ENCODE results near the gene ATL1. TPM values are rescaled to one million over a fixed set of nuclear protein-coding genes. Genes with fewer than 3 reads are reported as not detected.

The ATL1 gene
- total and polyA plus RNA-seq, 2 of the 13 experiments (the other 11 are each of a cell fraction or from before 2014, with no cell fraction given) = 0.60 to 0.65 TPM

- Histone ChIP-seq H3K27ac (ENCODE audit: extremely low read length, insufficient read depth, low read length) (no peak overlapping the region), H3K36me3 (replicated peaks in 1 of 2; ENCODE audit: control insufficient read depth in 1 of 2, insufficient read depth in 2 of 2, low read length in 2 of 2) (no peaks in the 10 kb centered on the region; a peak in 1 of 5 replicates), H4K20me1 (ENCODE audit: insufficient read depth, low read length) (peaks cover 14% of the 10 kb centered on the region; the same call in 1 of the 2 replicates), H3K4me1 (ENCODE audit: insufficient read depth, low read length) (peaks cover 55% of the 10 kb centered on the region), H3K79me2 (ENCODE audit: insufficient read depth, low read length) (peaks cover 75% of the 10 kb centered on the region), H3K4me3 (replicated peaks in 1 of 3; ENCODE audit: insufficient read depth in 1 of 3, low read depth in 2 of 3, low read length in 3 of 3) (peak overlapping the region; percentile 1 to 90 (median 20); a peak in 2 of 6 replicates), H3K4me2 (ENCODE audit: low read depth, low read length) (peak overlapping the region; percentile 76), H2AFZ (ENCODE audit: low read length) (no peak overlapping the region), H3K9me3 (ENCODE audit: low read length) (no peaks in the 10 kb centered on the region), H3K27me3 (ENCODE audit: control insufficient read depth in 1 of 2, insufficient read depth in 2 of 2, low read length in 2 of 2) (no peaks in the 10 kb centered on the region; a peak in 1 of 5 replicates), H3K9ac (ENCODE audit: insufficient read depth, low read depth, low read length) (peak overlapping the region; percentile 90)
- no TSS peak for BruUV-seq (replicated peaks)
- intact Hi-C loops (cut with micrococcal nuclease; ENCODE audit: unreplicated experiment) (loop anchor here (5.0 kb wide), 4 partner anchors 52 to 667 kb away; partner anchors contain the start of gene SOS2), in situ Hi-C loops (cut with HindIII; ENCODE audit: extremely low pct_ligation_motif_present, low pct_unique_long_range_greater_than_20kb) (loop anchor here (5.0 to 25.0 kb wide), 2 partner anchors 207 to 667 kb away; partner anchors contain the start of gene NEMF)
- no peak for TF ChIP-seq STAT6 (CRISPR knock-in tag; IDR thresholded peaks at IDR 0.05; ENCODE audit: borderline replicate concordance)
- no peak for TF ChIP-seq ZBTB38 (CRISPR knock-in tag; IDR thresholded peaks at IDR 0.05)
- TF ChIP-seq EZH2 (conservative IDR thresholded peaks at IDR 0.05; ENCODE audit: low read depth, low read length) = no peak
- no peak for TF ChIP-seq ZNF629 (CRISPR knock-in tag; conservative IDR thresholded peaks at IDR 0.05)
- no peak for TF ChIP-seq SP1 (IDR thresholded peaks at IDR 0.05)
- TF ChIP-seq SP1 (CRISPR knock-in tag; IDR thresholded peaks at IDR 0.05) = no peak
- no peak for TF ChIP-seq HNF1B (CRISPR knock-in tag; IDR thresholded peaks at IDR 0.05)
- TF ChIP-seq KDM4B (CRISPR knock-in tag; IDR thresholded peaks at IDR 0.05) = no peak
- no peak for TF ChIP-seq POGK (CRISPR knock-in tag; conservative IDR thresholded peaks at IDR 0.05)
- no peak for TF ChIP-seq LBX2 (CRISPR knock-in tag; IDR thresholded peaks at IDR 0.05; ENCODE audit: borderline replicate concordance)
- no peak for TF ChIP-seq PHF21A (CRISPR knock-in tag; IDR thresholded peaks at IDR 0.05)
- CTCF ChIA-PET (ENCODE audit: low intra/inter-chr PET ratio, low total read pairs) = no interaction called here
- POLR2A ChIA-PET = no interaction called here
- FAIRE-seq = no peak
- no peak for ATAC-seq
- DNase-seq (ENCODE audit: low spot score) = no peak
- 84% methylated on average over 6 of the region's 6 CpGs for WGBS (ENCODE audit: low lambda C conversion rate)
These were observed 30.4 kb upstream of the ATL1 start for GRCh38 chr14:50529288-50530179.

Data from HepG2 (cell line).